SK-N-SH (cell line): ENCODE data around the gene IL20. TPM values are rescaled to one million over a fixed set of nuclear protein-coding genes. Genes with fewer than 3 reads are reported as not detected.

Experiments
- CTCF ChIA-PET: fragments of 300-600, 350-600 bp; formaldehyde crosslinking; extraction: SDS; loops from one replicate; lab custom pipeline; 2021; lab: Yijun Ruan, JAX
- POLR2A ChIA-PET: fragments of 350-600 bp; sonication (Branson Sonifier 250); formaldehyde crosslinking; extraction: SDS; loops from one replicate; lab custom pipeline; 2020; ENCODE audit warnings: antibody characterized with exemption, inconsistent platforms; lab: Yijun Ruan, JAX
- DNase-seq: peaks from one replicate; pipeline ENCODE4 v3.0.0; 2012
- H2AFZ ChIP-seq: fragments of 200-600 bp; sonication (generic); 2 replicates; pipeline ENCODE4 v1.8.1; 2016; ENCODE audit warnings: antibody characterized with exemption, mild to moderate bottlenecking, low read depth
- H3F3A ChIP-seq: fragments of 200-600 bp; sonication (generic); replicated peaks from 2 replicates; pipeline ENCODE3; 2016; ENCODE audit warnings: antibody characterized with exemption, mild to moderate bottlenecking; ENCODE audit not compliant: insufficient read depth
- H3K27ac ChIP-seq, 2 experiments: fragments of 200-500 bp in 1 of 2; fragments of 200-600 bp in 1 of 2; sonication (Bioruptor generic) in 1 of 2; sonication (generic), shearing (Covaris generic) in 1 of 2; 2 replicates each; pipeline versions ENCODE4 v1.5.1 to v1.6.1; 2014 to 2016; ENCODE audit warnings: low read depth in 2 of 2, inconsistent platforms in 1 of 2, low read length in 1 of 2, mild to moderate bottlenecking in 1 of 2, mixed read lengths in 1 of 2
- H3K27me3 ChIP-seq: fragments of 200-600 bp; sonication (generic), shearing (Covaris generic); 2 replicates; pipeline ENCODE4 v1.6.1; 2016; ENCODE audit warnings: mixed run types; ENCODE audit not compliant: insufficient read depth
- H3K36me3 ChIP-seq, 2 experiments: fragments of 200-500 bp in 1 of 2; fragments of 200-600 bp in 1 of 2; sonication (Bioruptor generic) in 1 of 2; sonication (generic) in 1 of 2; replicated peaks in 1 of 2; 2 replicates each; pipeline versions ENCODE3 to v1.5.1; 2014 to 2016; ENCODE audit warnings: low read length in 1 of 2, mild to moderate bottlenecking in 1 of 2; ENCODE audit not compliant: insufficient read depth in 2 of 2, control insufficient read depth in 1 of 2
- H3K4me1 ChIP-seq, 2 experiments: fragments of 200-500 bp in 1 of 2; fragments of 200-600 bp in 1 of 2; sonication (Bioruptor generic) in 1 of 2; sonication (generic), shearing (Covaris generic) in 1 of 2; 2 replicates each; pipeline versions ENCODE4 v1.5.1 to v1.6.1; 2014 to 2016; ENCODE audit warnings: low read depth in 1 of 2, low read length in 1 of 2, mixed run types in 1 of 2; ENCODE audit not compliant: insufficient read depth in 2 of 2, control insufficient read depth in 1 of 2
- H3K4me2 ChIP-seq: fragments of 200-600 bp; sonication (generic), shearing (Covaris generic); 2 replicates; pipeline ENCODE4 v1.6.1; 2017; ENCODE audit warnings: mixed run types
- H3K4me3 ChIP-seq, 2 experiments: fragments of 200-500 bp in 1 of 2; fragments of 200-600 bp in 1 of 2; sonication (Bioruptor generic) in 1 of 2; sonication (generic), shearing (Covaris generic) in 1 of 2; 2 replicates each; pipeline versions ENCODE4 v1.5.1 to v1.8.1; 2014 to 2016; ENCODE audit warnings: low read depth in 2 of 2, inconsistent platforms in 1 of 2, low read length in 1 of 2, mild to moderate bottlenecking in 1 of 2, mixed read lengths in 1 of 2, moderate library complexity in 1 of 2
- H3K79me2 ChIP-seq: fragments of 200-600 bp; sonication (generic); 2 replicates; pipeline ENCODE4 v1.8.1; 2017; ENCODE audit warnings: mild to moderate bottlenecking; ENCODE audit not compliant: insufficient read depth
- H3K9ac ChIP-seq: fragments of 200-600 bp; sonication (generic); 2 replicates; pipeline ENCODE4 v1.6.1; 2017; ENCODE audit warnings: mixed run types
- H3K9me2 ChIP-seq: fragments of 200-600 bp; sonication (generic); 2 replicates; pipeline ENCODE4 v1.6.1; 2017; ENCODE audit warnings: mixed run types
- H3K9me3 ChIP-seq: fragments of 200-600 bp; sonication (generic); 2 replicates; pipeline ENCODE4 v1.6.1; 2017; ENCODE audit warnings: mixed run types, mild to moderate bottlenecking, moderate library complexity
- H4K20me1 ChIP-seq: fragments of 200-600 bp; sonication (generic); 2 replicates; pipeline ENCODE4 v1.6.1; 2017; ENCODE audit warnings: mild to moderate bottlenecking, mixed run types; ENCODE audit not compliant: insufficient read depth
- CTCF ChIP-seq: fragments of 200-600 bp; sonication (generic); IDR thresholded peaks from 2 replicates; pipeline ENCODE4 v1.6.1; 2017; ENCODE audit warnings: antibody characterized with exemption, mild to moderate bottlenecking, moderate library complexity
- ELF1 ChIP-seq: IDR thresholded peaks from 2 replicates; pipeline ENCODE4 v1.4.0; 2012
- EP300 ChIP-seq, 2 experiments: IDR thresholded peaks; 2 replicates each; pipeline versions ENCODE4 v1.4.0 to v1.6.1; 2012; ENCODE audit warnings: borderline replicate concordance in 1 of 2, low read depth in 1 of 2, low read length in 1 of 2
- EZH2phosphoT487 ChIP-seq: fragments of 200-600 bp; sonication (generic); IDR thresholded peaks from 2 replicates; pipeline ENCODE4 v1.6.1; 2017; ENCODE audit warnings: low read depth, mixed run types, mild to moderate bottlenecking, antibody characterized with exemption, moderate library complexity, borderline replicate concordance
- FOXM1 ChIP-seq: IDR thresholded peaks from 2 replicates; pipeline ENCODE4 v1.4.0; 2012; ENCODE audit warnings: low read depth, mild to moderate bottlenecking
- GABPA ChIP-seq: IDR thresholded peaks from 2 replicates; pipeline ENCODE4 v1.4.0; 2012; ENCODE audit warnings: low read depth, mild to moderate bottlenecking
- GATA2 ChIP-seq: sonication (generic); formaldehyde crosslinking; IDR thresholded peaks from 2 replicates; pipeline ENCODE4 v1.5.0; 2020; ENCODE audit warnings: mild to moderate bottlenecking, missing genetic modification reagents
- IRF3 ChIP-seq: fragments of 150-350 bp; IDR thresholded peaks from 2 replicates; pipeline ENCODE4 v1.6.1; 2016; ENCODE audit warnings: mild to moderate bottlenecking, low read depth, low read length
- MAX ChIP-seq: IDR thresholded peaks from 2 replicates; pipeline ENCODE4 v1.4.0; 2012; ENCODE audit warnings: low read depth
- MEF2A ChIP-seq: IDR thresholded peaks from 2 replicates; pipeline ENCODE4 v1.4.0; 2012; ENCODE audit warnings: low read depth, borderline replicate concordance
- NRF1 ChIP-seq: IDR thresholded peaks from 2 replicates; pipeline ENCODE4 v1.6.1; 2012; ENCODE audit warnings: low read depth, mild to moderate bottlenecking, low read length
- PBX3 ChIP-seq: IDR thresholded peaks from 2 replicates; pipeline ENCODE4; 2012
- RAD21 ChIP-seq: IDR thresholded peaks from 2 replicates; pipeline ENCODE4 v1.6.1; 2012; ENCODE audit warnings: mild to moderate bottlenecking, low read length
- RFX5 ChIP-seq: IDR thresholded peaks from 2 replicates; pipeline ENCODE4 v1.6.1; 2012; ENCODE audit warnings: mild to moderate bottlenecking, improper control_type of control experiment, low read length
- RXRA ChIP-seq: IDR thresholded peaks from 2 replicates; pipeline ENCODE4 v1.4.0; 2012; ENCODE audit warnings: low read depth, mild to moderate bottlenecking, borderline replicate concordance
- SIN3A ChIP-seq: IDR thresholded peaks from 2 replicates; pipeline ENCODE4 v1.6.1; 2012; ENCODE audit warnings: low read depth, mild to moderate bottlenecking, low read length, moderate library complexity, borderline replicate concordance
- TEAD4 ChIP-seq: IDR thresholded peaks from 2 replicates; pipeline ENCODE4 v1.4.0; 2012; ENCODE audit warnings: mild to moderate bottlenecking, borderline replicate concordance; ENCODE audit not compliant: insufficient read depth
- USF2 ChIP-seq: fragments of 150-350 bp; IDR thresholded peaks from 2 replicates; pipeline ENCODE4 v1.6.1; 2017; ENCODE audit warnings: antibody characterized with exemption, low read length, low read depth, borderline replicate concordance
- YY1 ChIP-seq: IDR thresholded peaks from 2 replicates; pipeline ENCODE4 v1.4.0; 2012; ENCODE audit warnings: low read depth, mild to moderate bottlenecking
- WGBS: methylation state at CpG from one replicate; pipeline ENCODE4 v1.1.6; 2017; ENCODE audit warnings: low lambda C conversion rate; 5-methylcytosine and 5-hydroxymethylcytosine counted together
- polyA plus RNA-seq, 3 experiments: library from polyadenylated mRNA; depleted of rRNA; stranded (reverse); fragments of >200 nt; gene quantifications; 2 replicates each; pipeline ENCODE4 v1.2.3, GENCODE V29; 2012

The IL20 gene
- polyA plus RNA-seq, 1 of the 3 experiments (the other 2 are of a cell fraction) = not detected

GRCh38 chr1:206901944-206902343 lies 36.5 kb downstream of the IL20 start:
- Histone ChIP-seq H3K9ac (no peak overlapping the region), H4K20me1 (no peaks in the 10 kb centered on the region), H3K27me3 (no peaks in the 10 kb centered on the region), H3K36me3 (no peaks in the 10 kb centered on the region), H3K9me3 (no peaks in the 10 kb centered on the region), H3K4me2 (no peak overlapping the region), H3K4me1 (no peaks in the 10 kb centered on the region), H3K27ac (no peak overlapping the region), H2AFZ (no peak overlapping the region), H3F3A (no peaks in the 10 kb centered on the region), H3K79me2 (no peaks in the 10 kb centered on the region), H3K4me3 (no peak overlapping the region), H3K9me2 (no peaks in the 10 kb centered on the region)
- DNase-seq = no peak
- CTCF ChIA-PET = interaction anchor here (0.6 to 1.9 kb wide), 3 partner anchors 8 to 82 kb away, joined by 3 to 8 read pairs (median 4); no protein-coding TSS in a partner anchor
- no peak for TF ChIP-seq CTCF
- no peak for TF ChIP-seq GATA2
- TF ChIP-seq SIN3A = no peak
- no peak for TF ChIP-seq NRF1
- TF ChIP-seq RXRA = no peak
- 69% methylated on average over 6 of the region's 6 CpGs for WGBS
- POLR2A ChIA-PET = no interaction called here

- TF ChIP-seq IRF3 (no peak), MAX (no peak), RAD21 (no peak), EP300 (IDR thresholded peaks at IDR 0.05; ENCODE audit: borderline replicate concordance in 1 of 2, low read depth in 1 of 2, low read length in 1 of 2) (no peak), USF2 (no peak), ELF1 (no peak), GABPA (no peak), MEF2A (no peak), TEAD4 (no peak), RXRA (no peak), SIN3A (no peak), EZH2phosphoT487 (no peak), RFX5 (no peak), YY1 (no peak), FOXM1 (no peak), PBX3 (no peak)
- no peaks in the 10 kb centered on the region for H3K36me3 ChIP-seq
- 55% methylated on average over 1 of the region's 1 CpG for WGBS
- no peak overlapping the region for H3K27ac ChIP-seq
- H3K9me3 ChIP-seq = no peaks in the 10 kb centered on the region
- H3K9me2 ChIP-seq = no peaks in the 10 kb centered on the region
- H3F3A ChIP-seq = no peaks in the 10 kb centered on the region
- ChIA-PET CTCF (interaction anchor here (1.0 to 7.8 kb wide), 3 partner anchors 9 to 168 kb away, joined by 4 to 83 read pairs (median 8); no protein-coding TSS in a partner anchor), POLR2A (no interaction called here)
- H3K4me3 ChIP-seq = no peak overlapping the region
- H3K27me3 ChIP-seq = no peaks in the 10 kb centered on the region
- no peaks in the 10 kb centered on the region for H4K20me1 ChIP-seq
- no peaks in the 10 kb centered on the region for H3K79me2 ChIP-seq
- no peaks in the 10 kb centered on the region for H3K4me1 ChIP-seq
- no peak overlapping the region for H3K4me2 ChIP-seq
- DNase-seq = no peak
- H3K9ac ChIP-seq = no peak overlapping the region
- no peak overlapping the region for H2AFZ ChIP-seq
Measured at GRCh38 chr1:206902702-206903101, 37.3 kb downstream of the IL20 start.
